HG03103 (cell line): ENCODE results near the gene DRC3.

Source experiments
- ATAC-seq: cut with Tn5 transposase; IDR thresholded peaks from one replicate; pipeline ENCODE4 v1.9.1; 2021; ENCODE audit warnings: low read depth; ENCODE audit not compliant: unreplicated experiment

DRC3 gene

GRCh38 chr17:18015593-18015992, 42.9 kb downstream of the DRC3 start:
- no peak for ATAC-seq

GRCh38 chr17:18016426-18016825, 43.8 kb downstream of the DRC3 start:
- no peak for ATAC-seq

DNA sequence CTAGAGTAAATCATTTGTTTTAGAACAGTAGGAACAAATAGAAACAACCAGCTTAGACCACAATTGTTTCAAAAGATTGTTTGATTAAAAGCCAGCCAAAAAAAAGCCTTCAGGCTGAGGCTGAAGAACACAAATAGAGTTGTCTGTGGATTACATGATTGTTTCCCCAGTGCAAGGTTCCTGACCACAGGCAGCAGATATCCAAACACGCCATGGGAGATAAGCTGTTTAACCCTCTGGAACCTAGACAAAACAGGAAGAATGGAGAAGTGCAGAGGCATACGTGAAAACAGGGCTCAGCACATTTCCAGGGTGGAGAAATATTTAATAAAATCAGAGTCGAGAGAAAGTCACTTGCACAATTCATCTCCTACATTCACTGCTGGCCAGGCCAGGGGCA, 45.3 kb downstream of the DRC3 start:
- ATAC-seq = no peak

GRCh38 chr17:18018411-18018921, 45.8 kb downstream of the DRC3 start:
- no peak for ATAC-seq

DNA sequence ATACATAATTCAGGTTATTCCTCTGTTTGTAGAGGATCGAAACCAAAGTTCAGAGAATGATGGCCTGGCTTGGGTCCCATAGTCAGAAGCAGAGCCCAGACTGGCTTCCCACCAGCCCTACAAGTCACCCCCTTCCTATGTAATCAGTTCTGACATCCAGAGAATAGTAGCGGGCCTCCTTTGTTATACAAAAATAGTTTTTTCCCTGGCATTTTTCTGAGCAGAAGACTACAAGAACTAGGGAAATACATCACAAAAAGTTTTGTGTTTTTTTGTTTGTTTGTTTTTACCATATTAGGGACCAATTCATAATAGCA, 47.1 kb downstream of the DRC3 start:
- ATAC-seq = no peak

- ATAC-seq = no peak
Measured at GRCh38 chr17:18020971-18021370, 48.3 kb downstream of the DRC3 start.

DNA sequence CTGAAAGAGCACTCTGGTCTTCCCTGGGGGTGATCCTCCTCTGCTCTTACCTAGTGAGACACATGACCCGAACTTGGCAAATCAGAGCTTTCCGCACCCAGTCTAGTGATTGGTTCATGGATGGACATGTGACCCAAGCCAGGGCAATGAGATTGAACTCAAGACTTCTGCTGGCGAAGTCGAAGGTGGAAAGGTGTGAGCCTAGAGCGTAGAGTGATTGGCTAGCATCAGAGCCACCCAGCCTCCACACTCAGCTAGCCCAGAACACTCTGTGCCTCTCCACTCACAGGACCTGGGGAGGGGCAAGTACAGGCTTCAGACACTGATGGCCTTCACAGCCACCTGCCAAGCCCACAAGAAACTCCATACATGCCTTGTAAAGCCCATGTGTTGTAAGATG, 48.7 kb downstream of the DRC3 start:
- no peak for ATAC-seq

DNA sequence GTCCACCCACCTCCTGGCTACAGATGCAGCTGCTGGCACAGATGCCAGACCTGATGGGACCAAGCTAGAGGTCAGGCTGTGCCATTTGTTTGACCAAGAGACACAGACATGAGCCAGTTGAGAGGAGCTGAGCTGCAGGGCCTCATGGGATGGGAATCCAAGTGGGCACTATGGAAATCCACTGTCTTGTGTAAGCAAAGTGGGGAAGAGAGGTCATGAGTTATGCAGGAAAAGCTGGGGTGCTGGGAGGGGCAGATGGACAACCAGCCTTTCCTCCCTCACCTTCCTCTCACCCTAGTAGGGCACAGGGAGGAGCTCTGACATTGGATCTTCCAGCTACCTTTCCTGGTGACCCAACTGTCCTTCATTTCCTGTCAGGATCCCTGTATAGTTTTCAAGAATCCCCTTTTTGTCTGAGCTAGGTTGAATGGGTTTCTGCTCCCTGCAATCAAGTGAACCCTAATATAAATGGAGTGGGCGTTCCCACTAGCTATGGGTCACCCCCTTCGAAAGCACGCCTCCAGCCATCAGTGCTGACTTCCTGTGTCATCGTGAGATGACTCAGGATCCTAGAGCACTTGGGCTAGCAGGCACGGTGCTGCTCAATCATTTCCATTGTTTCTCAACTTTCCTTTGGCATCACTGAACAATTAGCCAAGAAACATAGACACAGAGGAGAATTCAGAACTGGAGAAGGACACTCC, 52.7 kb downstream of the DRC3 start:
- ATAC-seq = no peak

DNA sequence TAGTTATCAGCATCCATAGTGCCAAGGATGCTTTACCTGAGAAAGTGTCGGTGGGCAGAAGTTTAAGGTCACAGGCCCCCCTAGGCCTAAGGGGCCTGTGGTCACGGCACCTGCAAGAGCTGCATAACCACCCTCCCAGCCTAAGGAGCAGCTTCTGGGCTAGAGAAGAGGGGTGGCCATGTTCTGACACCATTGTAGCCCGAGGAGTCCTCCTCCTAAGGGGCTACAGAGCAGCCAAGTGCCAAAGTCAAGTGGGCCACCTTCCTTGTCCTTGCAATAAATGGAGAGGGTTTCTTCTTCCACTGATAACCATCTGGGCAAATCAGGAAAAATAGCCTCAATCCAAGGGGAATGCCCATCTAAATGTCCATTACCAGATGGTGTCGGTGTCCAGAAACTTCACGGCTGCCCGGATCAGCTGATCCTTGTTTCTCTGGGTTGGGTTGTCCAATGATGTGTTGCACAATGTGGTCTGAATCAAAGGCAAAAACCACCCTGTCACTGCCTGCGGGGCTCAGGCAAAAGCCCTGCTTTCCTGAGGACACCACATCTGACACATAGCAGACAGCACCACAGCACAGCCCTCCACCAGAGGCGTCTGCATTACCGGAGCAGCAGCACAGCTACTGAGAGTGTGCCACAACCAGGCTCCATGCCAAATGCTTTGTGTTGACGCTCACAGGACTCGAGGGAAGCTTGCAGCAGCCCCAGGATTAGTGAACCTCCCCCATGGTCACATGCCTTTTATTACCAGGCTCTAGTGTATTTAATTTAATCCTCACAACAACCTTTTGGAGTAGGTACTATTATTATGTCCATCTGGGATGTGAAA, 53.5 kb downstream of the DRC3 start:
- no peak for ATAC-seq

GRCh38 chr17:18027280-18027679, 54.6 kb downstream of the DRC3 start:
- ATAC-seq = no peak

DNA sequence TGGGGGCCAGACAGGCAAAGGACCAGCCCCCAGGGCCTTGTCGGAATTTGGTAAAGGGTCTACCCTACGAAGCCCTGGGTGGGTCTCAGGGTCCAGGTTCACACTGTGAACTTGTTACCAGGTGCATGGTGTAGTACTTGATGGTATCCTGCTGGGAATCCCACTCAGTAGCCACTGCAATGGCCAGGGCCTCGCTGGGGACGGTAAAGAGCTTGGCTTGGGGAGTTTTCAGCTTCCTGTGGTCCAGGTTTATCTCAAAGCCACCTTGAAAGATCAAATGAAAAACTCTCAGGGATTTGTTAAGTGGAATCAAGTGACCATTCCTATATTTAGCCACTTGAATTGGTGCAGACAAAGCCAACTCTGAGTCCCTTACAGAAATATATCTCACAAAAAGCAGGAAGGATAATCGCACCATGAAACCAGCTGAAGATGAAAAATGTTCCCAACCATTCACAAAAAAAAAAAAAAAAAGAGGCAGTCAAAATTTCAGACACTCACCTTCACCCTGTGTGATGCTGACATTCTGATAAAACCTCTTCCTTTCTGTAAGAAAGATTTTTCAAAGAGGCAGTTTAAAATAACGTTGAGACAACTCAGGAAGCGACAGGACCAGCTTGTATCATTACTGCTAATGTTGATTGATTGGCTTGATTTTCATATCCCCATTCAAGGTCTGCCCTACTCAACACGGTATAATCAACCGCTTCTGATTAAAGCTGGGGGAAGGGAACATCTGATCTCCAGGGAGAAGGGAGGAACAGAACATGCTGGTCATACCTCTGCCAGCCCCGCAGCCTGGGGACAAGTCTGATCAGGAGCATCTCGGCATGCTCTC, 55.7 kb downstream of the DRC3 start:
- no peak for ATAC-seq

GRCh38 chr17:18028952-18029540, 56.4 kb downstream of the DRC3 start:
- ATAC-seq = no peak

GRCh38 chr17:18031955-18032354, 59.3 kb downstream of the DRC3 start:
- ATAC-seq = no peak

- ATAC-seq = peak; percentile 60
Measured at GRCh38 chr17:18033442-18034099, 60.9 kb downstream of the DRC3 start.

DNA sequence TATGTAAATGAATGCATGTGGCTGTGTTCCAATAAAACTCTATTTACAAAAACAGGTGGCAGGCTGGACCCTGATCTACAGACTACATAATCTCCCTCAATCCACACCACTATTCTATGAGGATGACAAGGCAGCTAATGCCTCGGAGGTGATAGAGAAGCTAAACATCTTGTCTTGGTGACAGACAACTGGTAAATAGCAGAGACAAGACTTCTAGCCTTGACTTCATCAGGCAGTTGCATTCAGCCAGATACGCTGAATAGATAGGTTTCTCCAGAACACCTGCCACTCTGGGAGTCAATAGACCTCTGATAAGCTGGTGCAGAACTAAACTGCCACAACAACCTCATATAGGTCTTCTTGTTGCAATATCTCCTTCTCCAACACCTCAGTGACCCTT, 63.0 kb downstream of the DRC3 start:
- no peak for ATAC-seq

GRCh38 chr17:18037486-18037885, 64.8 kb downstream of the DRC3 start:
- no peak for ATAC-seq

GRCh38 chr17:18038149-18038850, 65.6 kb downstream of the DRC3 start:
- ATAC-seq = no peak

DNA sequence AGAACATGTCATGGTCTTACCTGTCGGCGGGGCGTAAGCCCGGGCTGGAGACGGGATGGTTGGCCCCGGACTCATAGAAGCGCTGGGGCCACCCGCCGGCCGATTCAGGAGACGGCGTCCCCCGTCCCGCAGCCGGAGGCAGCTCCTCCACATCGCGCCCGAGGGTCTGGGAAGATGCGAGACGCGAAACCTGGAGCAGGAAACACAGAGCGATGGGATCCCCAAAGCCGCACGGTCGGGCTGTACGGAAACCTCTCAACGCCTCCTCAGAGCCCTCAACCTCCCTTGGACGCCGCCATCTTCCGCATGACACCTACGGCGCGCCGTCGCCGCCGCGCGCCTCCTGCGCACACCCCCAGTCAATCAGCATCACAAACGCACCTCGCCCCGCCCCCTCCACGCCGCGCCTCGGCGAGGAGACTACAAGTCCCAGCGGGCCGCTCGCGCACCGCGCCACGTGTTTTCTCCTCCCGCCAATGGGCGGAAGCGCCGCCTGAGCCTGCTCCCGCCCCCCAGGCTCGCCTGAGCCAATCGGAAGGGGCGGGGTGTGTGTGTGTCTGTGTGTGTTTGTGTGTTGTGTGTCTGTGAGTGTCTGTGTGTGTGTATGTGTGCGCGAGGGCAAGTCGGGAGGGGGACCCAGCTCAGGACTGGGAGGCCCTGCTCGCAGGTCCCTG, 66.3 kb downstream of the DRC3 start, which contains the start of the genes ATPAF2 and GID4:
Gene ATPAF2 (minus strand): TSS at position 308 of the 674 bp plus-strand sequence. CDS start 155 bp downstream, at position 153.
Gene GID4 (plus strand): TSS at position 548 of the 674 bp plus-strand sequence. CDS start 57 bp downstream, at position 605.
- ATAC-seq = peak; percentile 81
